ENCODE measurements around the gene OSTM1. TPM values are rescaled to one million over a fixed set of nuclear protein-coding genes. Genes with fewer than 3 reads are reported as not detected.

The OSTM1 gene
- total RNA-seq, 1 experiment from 2014 or later, result 277 TPM

GRCh38 chr6:108031968-108032367 lies 42.6 kb downstream of the OSTM1 start:
- ATAC-seq (peak; percentile 43; the same call in 1 of the 2 replicates), DNase-seq (ENCODE audit: low read depth, low spot score) (no peak)
- CTCF ChIA-PET, result no interaction called here
- Histone ChIP-seq H3K27ac (ENCODE audit: low read length) (no peak overlapping the region), H3K4me3 (ENCODE audit: low read depth in 2 of 2, low read length in 2 of 2) (no peak overlapping the region), H3K36me3 (ENCODE audit: control insufficient read depth, insufficient read depth, low read length) (no peaks in the 10 kb centered on the region), H3K27me3 (ENCODE audit: control insufficient read depth, insufficient read depth, low read length) (no peaks in the 10 kb centered on the region), H3K9me3 (ENCODE audit: control insufficient read depth, insufficient read depth, low read depth, low read length) (no peaks in the 10 kb centered on the region), H3K4me1 (ENCODE audit: control insufficient read depth, insufficient read depth, low read length) (no peaks in the 10 kb centered on the region)
- intact Hi-C loops (cut with micrococcal nuclease; ENCODE audit: unreplicated experiment) (no loop called here), in situ Hi-C loops (cut with HindIII; ENCODE audit: low pct_unique_long_range_greater_than_20kb, low sequenced_read_pairs) (no loop called here)
- TF ChIP-seq REST (IDR thresholded peaks at IDR 0.05; ENCODE audit: insufficient read depth in 1 of 2, low read depth in 2 of 2, low read length in 1 of 2) (no peak), POLR2AphosphoS5 (IDR thresholded peaks at IDR 0.05; ENCODE audit: low read depth, low read length) (no peak), TCF7L2 (IDR thresholded peaks at IDR 0.05; ENCODE audit: low read depth, low read length) (no peak), CTCF (IDR thresholded peaks at IDR 0.05) (no peak), SIN3A (IDR thresholded peaks at IDR 0.05; ENCODE audit: borderline replicate concordance, insufficient read depth, low read depth, low read length) (no peak)
- BruUV-seq (replicated peaks), result no TSS peak
- POLR2A ChIA-PET, result no interaction called here

GRCh38 chr6:108030211-108030610 lies 44.3 kb downstream of the OSTM1 start:
- Histone ChIP-seq H3K9me3 (ENCODE audit: control insufficient read depth, insufficient read depth, low read depth, low read length) (no peaks in the 10 kb centered on the region), H3K27me3 (ENCODE audit: control insufficient read depth, insufficient read depth, low read length) (no peaks in the 10 kb centered on the region), H3K4me1 (ENCODE audit: control insufficient read depth, insufficient read depth, low read length) (no peaks in the 10 kb centered on the region), H3K27ac (ENCODE audit: low read length) (no peak overlapping the region), H3K4me3 (ENCODE audit: low read depth in 2 of 2, low read length in 2 of 2) (no peak overlapping the region), H3K36me3 (ENCODE audit: control insufficient read depth, insufficient read depth, low read length) (no peaks in the 10 kb centered on the region)
- TF ChIP-seq POLR2AphosphoS5 (IDR thresholded peaks at IDR 0.05; ENCODE audit: low read depth, low read length) (no peak), SIN3A (IDR thresholded peaks at IDR 0.05; ENCODE audit: borderline replicate concordance, insufficient read depth, low read depth, low read length) (no peak), REST (IDR thresholded peaks at IDR 0.05; ENCODE audit: insufficient read depth in 1 of 2, low read depth in 2 of 2, low read length in 1 of 2) (no peak), TCF7L2 (IDR thresholded peaks at IDR 0.05; ENCODE audit: low read depth, low read length) (no peak), CTCF (IDR thresholded peaks at IDR 0.05) (no peak)
- ATAC-seq, result no peak
- CTCF ChIA-PET, result no interaction called here
- no peak for DNase-seq (ENCODE audit: low read depth, low spot score)
- intact Hi-C loops (cut with micrococcal nuclease; ENCODE audit: unreplicated experiment) (no loop called here), in situ Hi-C loops (cut with HindIII; ENCODE audit: low pct_unique_long_range_greater_than_20kb, low sequenced_read_pairs) (no loop called here)
- POLR2A ChIA-PET, result no interaction called here
- BruUV-seq (replicated peaks), result no TSS peak
